SJCRH30 (cell line): ENCODE results near the gene ABCC5. TPM values are rescaled to one million over a fixed set of nuclear protein-coding genes. Genes with fewer than 3 reads are reported as not detected.
"Not testable (repeated sequence)": the region's sequence is repeated elsewhere in the genome, so short reads cannot be mapped to it uniquely, and the experiment has no call there.

Experiments used
- DNase-seq, 2 experiments: peaks; one replicate each; pipeline ENCODE4 v3.0.0-alpha.2; 2015 to 2020
- H3K27ac ChIP-seq: fragments of 250-450 bp; sonication (Bioruptor Pico); 2 replicates; pipeline ENCODE4 v1.5.1; 2020; ENCODE audit warnings: mild to moderate bottlenecking, moderate library complexity
- H3K27me3 ChIP-seq: fragments of 250-450 bp; sonication (Bioruptor Pico); 2 replicates; pipeline ENCODE4 v1.5.1; 2020; ENCODE audit warnings: mild to moderate bottlenecking, moderate library complexity
- H3K36me3 ChIP-seq: fragments of 250-450 bp; sonication (Bioruptor Pico); 2 replicates; pipeline ENCODE4 v1.5.1; 2020; ENCODE audit warnings: mild to moderate bottlenecking, moderate library complexity
- H3K4me1 ChIP-seq: fragments of 250-450 bp; sonication (Bioruptor Pico); 2 replicates; pipeline ENCODE4 v1.5.1; 2020; ENCODE audit warnings: mild to moderate bottlenecking, moderate library complexity
- H3K4me3 ChIP-seq: fragments of 250-450 bp; sonication (Bioruptor Pico); 2 replicates; pipeline ENCODE4 v1.5.1; 2020; ENCODE audit warnings: mild to moderate bottlenecking, moderate library complexity
- H3K9me3 ChIP-seq: fragments of 250-450 bp; sonication (Bioruptor Pico); replicated peaks from 2 replicates; pipeline ENCODE4 v1.5.1; 2020; ENCODE audit warnings: mild to moderate bottlenecking, moderate library complexity
- total RNA-seq: library from RNA; depleted of rRNA; stranded (reverse); fragments of >200 nt; shearing (Covaris generic); gene quantifications from 2 replicates; pipeline ENCODE4 v1.2.3, GENCODE V29; 2014

Gene ABCC5
- total RNA-seq, 1 experiment from 2014 or later, result 15.0 TPM

DNA sequence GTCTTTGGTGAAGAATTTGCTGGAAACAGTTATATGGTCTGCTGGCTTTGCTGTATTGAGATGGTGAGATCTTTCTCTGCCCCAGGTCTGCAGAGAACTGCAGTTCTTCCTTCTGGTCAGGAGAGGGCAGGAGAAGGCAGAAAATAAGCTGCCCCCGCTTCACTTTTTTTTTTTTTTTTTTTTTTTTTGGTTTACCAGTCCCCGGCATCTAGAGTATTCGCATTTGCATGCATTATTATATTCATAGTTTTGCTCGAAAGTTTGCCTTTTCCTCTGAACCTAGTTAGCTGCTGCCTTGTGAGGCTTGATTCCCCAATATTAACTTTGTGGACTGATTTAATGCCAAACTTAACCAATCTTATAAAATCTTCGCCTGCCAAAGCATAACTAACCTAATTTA lies 122.4 kb downstream of the ABCC5 start:
- H3K4me1 ChIP-seq, result no peaks in the 10 kb centered on the region
- peaks cover 3% of the 10 kb centered on the region; the same call in 1 of the 2 replicates for H3K27me3 ChIP-seq
- no peak overlapping the region for H3K27ac ChIP-seq
- peak; percentile 29 to 71 for DNase-seq
- H3K4me3 ChIP-seq, result no peak overlapping the region
- H3K9me3 ChIP-seq, result no peaks in the 10 kb centered on the region; the same call in 1 of the 2 replicates
- no peaks in the 10 kb centered on the region for H3K36me3 ChIP-seq

GRCh38 chr3:183892610-183893214 lies 125.0 kb downstream of the ABCC5 start:
- H3K9me3 ChIP-seq, result no peaks in the 10 kb centered on the region

GRCh38 chr3:183885766-183886165 lies 131.9 kb downstream of the ABCC5 start:
- Histone ChIP-seq H3K27me3 (no peaks in the 10 kb centered on the region), H3K9me3 (no peaks in the 10 kb centered on the region), H3K27ac (no peak overlapping the region), H3K4me1 (no peaks in the 10 kb centered on the region), H3K4me3 (no peak overlapping the region), H3K36me3 (no peaks in the 10 kb centered on the region)
- DNase-seq, result no peak

More at GRCh38 chr3:183892610-183893214, 125.0 kb downstream of the ABCC5 start:
- Histone ChIP-seq H3K27ac (no peak overlapping the region), H3K4me3 (no peak overlapping the region), H3K4me1 (no peaks in the 10 kb centered on the region), H3K36me3 (no peaks in the 10 kb centered on the region), H3K27me3 (peaks cover 3% of the 10 kb centered on the region; the same call in 1 of the 2 replicates)
- DNase-seq, result no peak

DNA sequence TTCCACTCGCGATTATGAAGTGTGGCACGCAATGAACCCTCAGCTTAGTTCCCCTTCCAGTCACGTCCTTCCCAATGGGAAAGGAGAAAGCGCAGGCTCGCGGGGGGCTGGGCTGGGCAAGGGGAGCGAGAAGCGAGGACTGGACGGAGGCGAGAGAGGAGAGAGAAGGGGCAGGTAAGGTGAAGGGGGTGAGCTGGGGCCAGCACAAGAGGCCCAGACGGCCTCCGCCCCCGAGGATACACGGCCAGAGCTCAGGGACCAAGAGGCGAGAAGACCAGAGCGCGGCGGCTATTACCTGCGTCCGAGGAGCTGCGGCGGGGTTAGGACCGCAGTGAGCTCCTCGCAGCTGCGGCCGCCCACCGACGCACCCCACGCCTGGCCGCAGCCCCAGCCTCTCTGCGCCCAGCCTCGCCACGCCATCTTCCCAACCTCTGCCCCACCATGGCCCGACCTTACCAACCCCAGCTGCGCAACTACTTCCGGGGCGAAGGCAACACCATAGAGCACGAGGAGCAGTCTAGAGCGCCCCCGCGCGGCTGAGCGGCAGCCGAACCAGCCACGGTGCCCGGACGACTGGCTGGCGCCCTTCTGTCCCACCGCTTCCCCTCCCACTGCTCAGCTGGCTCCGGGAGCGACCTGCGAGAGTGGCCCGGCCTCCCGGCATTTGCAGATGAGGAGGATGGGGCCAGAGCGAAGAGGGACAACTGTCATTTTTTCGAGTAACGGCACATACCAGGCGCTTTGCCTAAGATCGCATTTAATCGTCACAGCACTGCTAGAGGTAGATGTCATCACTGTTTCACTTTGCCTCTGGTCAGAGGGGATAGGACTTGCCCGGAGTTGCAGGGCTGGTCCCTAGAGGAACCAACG lies 133.0 kb downstream of the ABCC5 start, which contains the start of gene PARL:
Gene PARL (minus strand): TSS at position 454 of the 870 bp plus-strand sequence. CDS start 34 bp downstream, at position 420.
- H3K27me3 ChIP-seq, result no peaks in the 10 kb centered on the region

DNA sequence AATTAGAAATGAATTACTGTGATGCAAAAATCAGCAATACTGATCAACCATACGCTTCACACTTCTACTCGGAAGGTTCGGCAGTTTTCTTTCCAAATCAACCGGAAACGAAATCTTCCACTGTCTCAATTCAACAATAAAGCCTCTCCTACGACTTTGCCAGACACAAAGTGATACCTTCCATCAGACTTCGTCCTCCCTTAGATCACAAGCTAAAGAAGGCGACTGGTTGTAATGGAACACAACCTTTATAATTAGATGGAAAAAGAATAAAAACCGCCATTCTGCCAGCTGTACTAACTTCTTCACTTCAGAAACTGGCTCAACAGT lies 133.6 kb downstream of the ABCC5 start:
- Histone ChIP-seq H3K4me1 (no peaks in the 10 kb centered on the region), H3K36me3 (no peaks in the 10 kb centered on the region), H3K27me3 (no peaks in the 10 kb centered on the region), H3K4me3 (peak overlapping the region; percentile 89), H3K27ac (peak overlapping the region; percentile 66), H3K9me3 (no peaks in the 10 kb centered on the region)
- no peak for DNase-seq

More for the DNA sequence above, 133.0 kb downstream of the ABCC5 start, which contains the start of gene PARL:
- Histone ChIP-seq H3K4me3 (peak within 1 kb of the TSS; percentile 89), H3K4me1 (no peaks in the 10 kb centered on the region), H3K27ac (peak within 1 kb of the TSS; percentile 66), H3K36me3 (no peaks in the 10 kb centered on the region), H3K9me3 (no peaks in the 10 kb centered on the region)
- peak; percentile 93 to 94 for DNase-seq

GRCh38 chr3:183883291-183884096 lies 134.2 kb downstream of the ABCC5 start:
- Histone ChIP-seq H3K4me1 (no peaks in the 10 kb centered on the region), H3K27me3 (no peaks in the 10 kb centered on the region), H3K9me3 (no peaks in the 10 kb centered on the region), H3K36me3 (no peaks in the 10 kb centered on the region), H3K4me3 (peak overlapping the region; percentile 89), H3K27ac (no peak overlapping the region)
- DNase-seq, result no peak

DNA sequence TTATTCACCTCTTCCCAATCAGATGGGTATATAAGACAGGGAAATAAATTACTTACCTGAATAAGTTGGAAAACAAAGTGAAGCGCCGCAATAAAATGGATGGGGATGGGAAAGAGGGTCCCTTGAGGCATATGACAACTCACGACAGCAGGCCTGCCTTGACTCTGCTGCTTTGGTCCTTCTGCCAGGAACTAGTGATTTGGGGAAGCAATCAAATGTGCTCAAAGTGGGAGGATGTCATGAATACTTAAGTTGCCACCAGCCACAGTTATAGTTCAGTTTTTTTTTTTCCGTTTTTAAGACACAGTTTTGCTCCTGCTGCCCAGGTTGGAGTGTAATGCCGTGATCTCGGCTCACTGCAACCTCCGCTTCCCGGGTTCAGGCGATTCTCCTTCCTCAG lies 137.6 kb downstream of the ABCC5 start:
- H3K36me3 ChIP-seq, result no peaks in the 10 kb centered on the region
- H3K27me3 ChIP-seq, result no peaks in the 10 kb centered on the region
- H3K9me3 ChIP-seq, result no peaks in the 10 kb centered on the region
- H3K4me3 ChIP-seq, result no peak overlapping the region
- H3K27ac ChIP-seq, result no peak overlapping the region
- no peaks in the 10 kb centered on the region for H3K4me1 ChIP-seq
- no peak for DNase-seq

DNA sequence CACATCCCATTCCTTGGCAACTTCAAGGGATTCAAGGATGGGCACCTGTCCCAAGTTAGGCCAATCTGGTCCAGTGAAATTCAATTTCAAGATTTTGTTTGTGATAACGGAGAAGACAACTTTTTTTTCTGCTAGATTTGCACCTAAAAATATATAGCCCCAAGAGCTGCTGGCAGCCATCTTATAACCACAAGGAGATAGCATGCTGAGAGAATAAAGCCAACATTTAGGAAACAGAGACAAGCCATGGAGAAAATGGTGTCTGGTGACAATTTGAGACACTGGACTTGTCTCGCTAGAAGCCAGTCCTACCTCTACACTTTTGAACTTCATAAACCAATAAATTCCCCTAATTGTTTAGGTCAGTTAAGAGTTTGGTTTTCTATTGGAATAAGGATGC lies 138.4 kb downstream of the ABCC5 start:
- Histone ChIP-seq H3K27ac (no peak overlapping the region), H3K9me3 (no peaks in the 10 kb centered on the region), H3K4me1 (no peaks in the 10 kb centered on the region), H3K36me3 (no peaks in the 10 kb centered on the region), H3K4me3 (no peak overlapping the region), H3K27me3 (no peaks in the 10 kb centered on the region)
- no peak for DNase-seq

DNA sequence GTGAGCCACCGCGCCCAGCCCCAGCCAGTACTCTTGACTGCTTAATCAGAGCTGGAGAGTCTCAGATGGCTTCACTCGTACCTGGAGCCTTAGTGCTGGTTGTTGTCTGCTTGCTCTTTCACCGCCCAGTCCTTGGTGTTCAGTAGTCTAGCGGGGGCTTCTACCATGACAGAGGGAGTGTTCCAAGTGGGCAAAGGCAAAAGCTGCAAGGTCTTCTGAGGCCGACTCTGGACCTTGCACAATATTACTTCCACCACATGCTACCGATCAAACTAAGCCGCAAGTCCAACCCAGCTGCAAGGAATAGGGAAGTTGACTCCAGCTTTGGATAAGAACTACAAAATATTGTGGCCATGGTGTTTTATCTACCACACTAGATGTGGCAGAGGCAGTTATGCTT lies 139.6 kb downstream of the ABCC5 start:
- no peak for DNase-seq
- no peaks in the 10 kb centered on the region for H3K27me3 ChIP-seq
- H3K4me1 ChIP-seq, result no peaks in the 10 kb centered on the region

DNA sequence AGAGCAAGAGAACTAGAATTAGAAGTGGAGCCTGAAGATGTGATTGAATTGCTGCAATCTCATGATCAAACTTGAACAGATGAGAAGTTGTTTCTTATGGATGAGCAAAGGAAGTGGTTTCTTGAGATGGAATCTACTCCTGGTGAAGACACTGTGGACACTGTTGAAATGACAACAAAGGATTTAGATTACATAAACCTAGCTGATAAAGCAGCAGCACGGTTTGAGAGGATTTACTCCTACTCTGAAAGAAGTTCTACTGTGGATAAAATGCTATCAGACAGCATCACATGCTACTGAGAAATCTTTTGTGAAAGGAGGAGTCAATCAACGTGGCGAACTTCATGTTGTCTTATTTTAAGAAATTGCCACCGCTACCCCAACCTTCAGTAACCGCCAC lies 140.5 kb downstream of the ABCC5 start:
- H3K9me3 ChIP-seq, DNase-seq, H3K4me3 ChIP-seq: not testable (repeated sequence)

More for the DNA sequence above, 139.6 kb downstream of the ABCC5 start:
- no peaks in the 10 kb centered on the region for H3K9me3 ChIP-seq
- no peak overlapping the region for H3K27ac ChIP-seq
- no peaks in the 10 kb centered on the region for H3K36me3 ChIP-seq
- H3K4me3 ChIP-seq, result no peak overlapping the region

GRCh38 chr3:183875411-183875810 lies 142.3 kb downstream of the ABCC5 start:
- Histone ChIP-seq H3K36me3 (no peaks in the 10 kb centered on the region), H3K27ac (no peak overlapping the region), H3K4me3 (no peak overlapping the region), H3K27me3 (no peaks in the 10 kb centered on the region), H3K9me3 (no peaks in the 10 kb centered on the region), H3K4me1 (no peaks in the 10 kb centered on the region)
- no peak for DNase-seq

More for the DNA sequence above, 140.5 kb downstream of the ABCC5 start:
- H3K27ac ChIP-seq, H3K4me1 ChIP-seq, H3K27me3 ChIP-seq, H3K36me3 ChIP-seq: not testable (repeated sequence)

DNA sequence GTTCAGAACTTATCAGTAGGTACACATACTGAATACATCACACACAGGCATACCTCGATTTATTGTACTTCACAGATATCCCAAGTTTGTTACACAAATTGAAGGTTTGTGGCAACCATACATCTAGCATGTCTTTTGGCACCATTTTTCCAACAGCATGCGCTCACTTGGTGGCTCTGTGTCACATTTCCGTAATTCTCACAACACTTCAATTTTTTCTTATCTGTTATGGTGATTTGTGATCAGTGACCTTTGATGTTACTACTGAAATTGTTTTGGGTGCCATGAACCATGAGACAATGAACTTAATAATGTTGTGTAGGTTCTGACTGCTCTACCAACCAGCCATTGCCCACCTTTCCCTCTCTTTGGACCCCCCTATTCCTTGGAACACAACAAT lies 143.8 kb downstream of the ABCC5 start:
- Histone ChIP-seq H3K36me3 (no peaks in the 10 kb centered on the region), H3K4me3 (no peak overlapping the region), H3K27ac (no peak overlapping the region), H3K9me3 (no peaks in the 10 kb centered on the region), H3K27me3 (no peaks in the 10 kb centered on the region), H3K4me1 (no peaks in the 10 kb centered on the region)
- no peak for DNase-seq

DNA sequence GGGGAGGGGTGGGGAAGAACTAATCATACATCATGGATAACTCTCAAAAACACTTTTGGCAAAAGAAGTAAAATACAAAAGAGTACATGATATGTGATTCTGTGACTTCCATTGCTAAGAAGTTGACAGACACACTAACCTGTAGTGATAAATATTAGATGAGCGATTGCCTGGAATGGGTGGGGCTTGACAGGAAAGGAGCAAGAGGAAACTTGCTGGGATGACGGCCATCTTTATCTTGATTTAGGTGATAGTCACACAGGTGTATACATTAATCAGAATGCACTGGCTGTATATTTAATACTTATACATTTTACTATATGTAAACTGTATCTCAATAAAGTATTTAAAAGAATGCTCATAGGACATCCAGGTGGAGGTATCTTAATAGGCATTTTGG lies 146.1 kb downstream of the ABCC5 start:
- no peaks in the 10 kb centered on the region for H3K9me3 ChIP-seq
- no peak for DNase-seq
- no peaks in the 10 kb centered on the region for H3K27me3 ChIP-seq
- no peaks in the 10 kb centered on the region for H3K4me1 ChIP-seq
- H3K36me3 ChIP-seq, result peaks cover 4% of the 10 kb centered on the region
- H3K4me3 ChIP-seq, result no peak overlapping the region
- no peak overlapping the region for H3K27ac ChIP-seq

- H3K4me1 ChIP-seq, result no peaks in the 10 kb centered on the region
- H3K27me3 ChIP-seq, result no peaks in the 10 kb centered on the region
- H3K36me3 ChIP-seq, result peaks cover 10% of the 10 kb centered on the region
- H3K27ac ChIP-seq, result no peak overlapping the region
- DNase-seq, result no peak
- H3K4me3 ChIP-seq, result no peak overlapping the region
- no peaks in the 10 kb centered on the region for H3K9me3 ChIP-seq
Measured at GRCh38 chr3:183870563-183870962, 147.1 kb downstream of the ABCC5 start.
